HPDE6-E6E7 (cell line): ENCODE results near the gene FKBP2.
A peak's percentile ranks its signal among the peaks of the same experiment; 100 is the strongest.

Experiments used
- DNase-seq: peaks from one replicate; pipeline ENCODE4 v3.0.0; 2011; ENCODE audit warnings: missing footprints; ENCODE audit errors: extremely low spot score

The FKBP2 gene

GRCh38 chr11:64240435-64241240 is at the start of gene FKBP2:
Gene FKBP2 (plus strand): TSS chr11:64241095. CDS start chr11:64242388, 1,293 bp downstream.
- peak; percentile 97 for DNase-seq

GRCh38 chr11:64192434-64192833 is 48.5 kb upstream of the FKBP2 start:
- DNase-seq = no peak

- DNase-seq = no peak
These were observed 44.3 kb upstream of the FKBP2 start for GRCh38 chr11:64196626-64197025.

- no peak for DNase-seq
These were observed 42.4 kb upstream of the FKBP2 start for GRCh38 chr11:64198511-64198910.

GRCh38 chr11:64201543-64201942 is 39.4 kb upstream of the FKBP2 start:
- no peak for DNase-seq

- no peak for DNase-seq
These were observed 37.9 kb upstream of the FKBP2 start for GRCh38 chr11:64202992-64203391.

GRCh38 chr11:64203421-64204079 is 37.3 kb upstream of the FKBP2 start:
- DNase-seq = no peak

- DNase-seq = no peak
These were observed 36.8 kb upstream of the FKBP2 start for GRCh38 chr11:64204080-64204440.

GRCh38 chr11:64204464-64204989 is 36.4 kb upstream of the FKBP2 start:
- peak; percentile 93 for DNase-seq

- DNase-seq = no peak
These were observed 34.2 kb upstream of the FKBP2 start, which contains the start of gene FERMT3 for GRCh38 chr11:64206457-64207255. Gene FERMT3 (plus strand): TSS chr11:64206721. CDS start chr11:64207365, 644 bp downstream.

GRCh38 chr11:64207256-64208085 is 33.4 kb upstream of the FKBP2 start:
- DNase-seq = no peak

- DNase-seq = no peak
These were observed 32.7 kb upstream of the FKBP2 start for GRCh38 chr11:64208086-64208795.

GRCh38 chr11:64208796-64209562 is 31.9 kb upstream of the FKBP2 start:
- no peak for DNase-seq

GRCh38 chr11:64209563-64209843 is 31.4 kb upstream of the FKBP2 start:
- DNase-seq = no peak

- DNase-seq = no peak
These were observed 30.4 kb upstream of the FKBP2 start for GRCh38 chr11:64210301-64211020.

GRCh38 chr11:64211181-64211872 is 29.6 kb upstream of the FKBP2 start:
- DNase-seq = no peak

GRCh38 chr11:64216879-64217278 is 24.0 kb upstream of the FKBP2 start:
- DNase-seq = no peak

- DNase-seq = no peak
These were observed 22.1 kb upstream of the FKBP2 start for GRCh38 chr11:64218628-64219353.
